ENCODE measurements around the gene ERCC1.

ERCC1 gene

GRCh38 chr19:45423589-45424190 is at the start of gene ERCC1:
Gene ERCC1, minus strand, starts transcription at chr19:45423917. Its CDS starts 543 bp downstream, at chr19:45423374.
- FAIRE-seq: no peak

- FAIRE-seq: no peak
Measured at GRCh38 chr19:45473367-45473681, 49.6 kb upstream of the ERCC1 start.

- FAIRE-seq: no peak
Measured at GRCh38 chr19:45472563-45473366, 49.0 kb upstream of the ERCC1 start.

GRCh38 chr19:45471931-45472562 is 48.3 kb upstream of the ERCC1 start:
- no peak for FAIRE-seq

- no peak for FAIRE-seq
Measured at GRCh38 chr19:45471111-45471930, 47.6 kb upstream of the ERCC1 start.

GRCh38 chr19:45470762-45471081 is 47.0 kb upstream of the ERCC1 start:
- no peak for FAIRE-seq

GRCh38 chr19:45469945-45470761 is 46.4 kb upstream of the ERCC1 start:
- FAIRE-seq: no peak

- FAIRE-seq: no peak
Measured at GRCh38 chr19:45469132-45469944, 45.6 kb upstream of the ERCC1 start.

- no peak for FAIRE-seq
Measured at GRCh38 chr19:45468803-45469131, 45.0 kb upstream of the ERCC1 start.

GRCh38 chr19:45468159-45468651 is 44.5 kb upstream of the ERCC1 start:
- FAIRE-seq: no peak

GRCh38 chr19:45467456-45468158 is 43.9 kb upstream of the ERCC1 start, which contains the start of gene FOSB:
Gene FOSB, plus strand, starts transcription at chr19:45467996. Its CDS starts 591 bp downstream, at chr19:45468587.
- FAIRE-seq: no peak

GRCh38 chr19:45467115-45467455 is 43.4 kb upstream of the ERCC1 start:
- no peak for FAIRE-seq

- FAIRE-seq: no peak
Measured at GRCh38 chr19:45464852-45465441, 41.2 kb upstream of the ERCC1 start.

GRCh38 chr19:45464274-45464673 is 40.6 kb upstream of the ERCC1 start:
- no peak for FAIRE-seq

GRCh38 chr19:45463241-45463640 is 39.5 kb upstream of the ERCC1 start:
- no peak for FAIRE-seq

- FAIRE-seq: no peak
Measured at GRCh38 chr19:45462174-45462573, 38.5 kb upstream of the ERCC1 start.

GRCh38 chr19:45460807-45461347 is 37.2 kb upstream of the ERCC1 start:
- no peak for FAIRE-seq

- FAIRE-seq: no peak
Measured at GRCh38 chr19:45457776-45458175, 34.1 kb upstream of the ERCC1 start.

GRCh38 chr19:45456500-45456815 is 32.7 kb upstream of the ERCC1 start:
- no peak for FAIRE-seq

GRCh38 chr19:45455707-45456499 is 32.2 kb upstream of the ERCC1 start:
- FAIRE-seq: no peak

Measured in islet of Langerhans (tissue), 1 donor.